GM19025 (cell line): ENCODE measurements around the gene UQCC2.

Experiments used
- ATAC-seq: cut with Tn5 transposase; IDR thresholded peaks from one replicate; pipeline ENCODE4 v1.9.1; 2021; ENCODE audit warnings: mild to moderate bottlenecking, low read depth, moderate library complexity; ENCODE audit not compliant: unreplicated experiment

Gene UQCC2

DNA sequence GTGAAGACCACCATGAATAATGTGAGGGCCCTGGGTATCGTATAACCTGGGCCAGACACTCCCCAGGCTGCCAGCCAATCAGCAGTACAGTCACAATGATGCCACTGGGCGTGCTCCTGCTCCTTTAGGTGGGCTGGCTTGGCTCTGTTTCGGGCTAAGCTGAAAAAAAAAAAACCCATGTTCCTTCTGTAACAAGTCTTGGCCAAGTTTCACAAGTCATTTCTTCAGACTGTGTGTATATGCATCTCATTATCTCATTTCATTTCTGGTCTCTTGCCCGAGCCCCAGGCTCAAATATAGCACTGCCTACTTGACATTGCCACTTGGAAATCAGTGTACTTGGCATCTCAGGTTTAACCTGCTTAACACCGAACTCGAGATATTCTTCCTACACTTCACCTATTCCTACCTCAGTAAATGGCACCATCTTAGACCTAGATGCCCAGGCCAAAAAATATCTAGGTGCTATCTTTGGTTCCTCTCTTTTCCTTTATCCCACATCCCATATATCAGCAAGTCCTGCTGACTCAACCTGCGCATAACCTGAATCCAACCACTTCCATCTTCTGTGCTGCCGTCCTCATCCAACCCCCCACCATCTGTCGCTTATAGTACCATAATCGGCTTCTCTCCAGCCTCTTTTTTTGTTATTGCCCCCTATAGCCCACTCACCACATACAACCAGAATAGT is 1.8 kb downstream of the UQCC2 start:
- ATAC-seq: no peak

DNA sequence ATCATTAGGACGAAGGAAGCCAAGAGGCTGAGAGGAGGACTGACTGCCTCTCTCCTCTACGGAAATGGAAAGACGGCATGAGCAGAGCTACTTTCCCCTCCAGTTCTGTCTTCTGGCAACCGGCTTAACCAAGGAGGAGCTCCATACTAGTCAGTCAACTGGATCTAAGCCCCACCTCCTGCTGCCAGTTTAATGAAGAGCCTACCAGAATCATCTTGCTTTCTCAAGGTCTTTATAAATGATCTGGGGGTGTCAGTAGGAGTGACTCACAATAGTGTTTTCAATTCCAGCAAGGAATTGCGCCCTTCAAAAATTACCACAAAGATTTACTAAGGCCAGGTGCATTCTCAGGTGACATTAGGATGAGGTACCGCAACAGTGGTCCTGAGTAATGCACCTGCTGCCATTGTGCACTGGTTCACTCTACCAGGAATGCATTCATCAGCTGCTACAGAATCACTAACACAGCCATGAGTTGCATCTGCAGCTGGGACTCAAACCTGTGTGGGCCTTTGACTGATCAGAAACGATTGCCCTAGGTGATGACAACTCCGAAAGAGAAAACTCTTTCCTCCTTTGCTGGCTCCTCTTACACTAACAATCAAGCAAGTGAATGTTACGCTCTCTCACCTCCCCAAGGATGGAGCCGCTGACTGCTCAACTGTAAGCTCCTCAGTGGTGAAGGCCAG is 2.8 kb downstream of the UQCC2 start:
- no peak for ATAC-seq

DNA sequence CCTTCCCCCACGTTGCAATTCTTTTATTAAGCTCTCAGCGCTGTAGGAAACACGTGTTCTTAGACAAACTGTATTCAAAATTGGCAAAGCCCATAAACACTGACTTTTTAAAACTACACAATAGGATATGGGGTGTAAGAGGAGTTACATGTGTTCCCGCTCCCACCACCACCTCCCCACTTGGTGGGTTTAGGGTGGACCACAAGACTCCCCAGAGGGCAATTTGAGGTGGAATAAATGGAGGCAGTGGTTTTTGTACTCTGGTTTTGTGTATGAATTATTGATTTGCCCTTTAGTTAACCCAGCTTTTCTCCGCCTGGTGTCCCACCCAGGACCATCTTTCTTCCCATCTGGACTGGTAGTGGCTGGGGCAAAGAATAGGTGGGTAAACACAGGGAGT is 3.7 kb downstream of the UQCC2 start:
- no peak for ATAC-seq

DNA sequence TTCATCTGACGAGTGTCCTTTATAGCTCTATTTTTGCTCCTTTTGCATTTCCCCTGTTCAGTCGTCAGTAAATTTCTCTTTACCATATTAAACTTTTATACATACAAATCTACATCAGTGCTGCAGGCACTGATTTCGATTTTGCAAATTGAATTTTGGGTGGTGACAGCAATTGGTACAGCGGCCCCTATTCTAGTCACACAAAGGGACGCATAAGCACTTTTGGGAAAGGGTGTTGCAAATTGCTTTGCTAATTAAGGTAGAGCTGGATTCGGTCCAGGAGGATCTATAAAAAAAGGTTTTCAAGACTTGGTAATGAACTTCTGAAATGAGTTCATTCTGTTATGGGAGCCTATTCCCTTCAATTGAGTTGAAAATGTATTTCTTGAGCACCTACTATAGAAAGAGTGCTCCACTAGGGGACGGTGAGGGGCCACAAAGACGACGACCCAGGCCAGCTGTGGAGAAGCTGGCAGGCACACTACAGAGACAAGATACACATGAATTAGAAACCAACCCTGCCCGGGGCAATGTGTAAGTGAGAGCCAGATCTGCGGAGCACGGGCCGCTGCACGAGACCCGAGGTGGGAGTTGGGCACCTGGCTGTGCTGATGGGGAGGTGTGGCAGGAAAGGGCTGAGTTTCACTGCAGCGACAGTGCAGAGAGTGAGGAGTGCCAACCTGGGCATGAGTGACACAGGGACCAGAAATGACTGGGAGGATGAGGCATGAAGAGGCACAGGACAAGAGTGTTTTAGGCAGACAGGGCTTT is 5.4 kb downstream of the UQCC2 start:
- ATAC-seq: no peak

DNA sequence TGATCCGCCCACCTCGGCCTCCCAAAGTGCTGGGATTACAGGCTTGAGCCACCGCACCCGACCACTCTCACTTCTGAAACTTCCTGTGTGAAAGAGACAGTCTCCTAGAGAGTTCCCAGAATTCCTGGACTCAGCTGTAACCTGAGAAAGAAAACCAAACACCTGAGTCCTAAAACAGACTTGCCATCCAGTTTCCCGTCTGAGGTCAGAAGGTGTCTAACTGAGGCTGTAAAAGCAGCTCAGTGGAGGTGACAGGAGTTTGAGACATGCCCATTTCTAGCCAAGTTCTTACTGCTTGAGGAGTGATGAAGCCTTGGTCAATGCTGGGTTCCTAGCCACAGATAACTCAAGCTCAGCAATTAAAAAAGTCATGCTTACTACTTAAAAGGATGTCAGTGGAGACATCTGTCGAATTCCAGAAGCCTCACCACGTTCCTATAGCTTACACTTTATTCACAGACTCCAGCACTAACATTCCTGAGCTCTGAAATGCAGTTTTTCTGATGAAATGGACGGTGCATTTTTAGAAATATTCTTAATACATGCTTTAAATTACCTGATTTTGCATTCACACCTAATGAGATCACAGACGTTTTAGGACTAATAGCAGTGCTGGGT is 6.1 kb downstream of the UQCC2 start:
- ATAC-seq: no peak

DNA sequence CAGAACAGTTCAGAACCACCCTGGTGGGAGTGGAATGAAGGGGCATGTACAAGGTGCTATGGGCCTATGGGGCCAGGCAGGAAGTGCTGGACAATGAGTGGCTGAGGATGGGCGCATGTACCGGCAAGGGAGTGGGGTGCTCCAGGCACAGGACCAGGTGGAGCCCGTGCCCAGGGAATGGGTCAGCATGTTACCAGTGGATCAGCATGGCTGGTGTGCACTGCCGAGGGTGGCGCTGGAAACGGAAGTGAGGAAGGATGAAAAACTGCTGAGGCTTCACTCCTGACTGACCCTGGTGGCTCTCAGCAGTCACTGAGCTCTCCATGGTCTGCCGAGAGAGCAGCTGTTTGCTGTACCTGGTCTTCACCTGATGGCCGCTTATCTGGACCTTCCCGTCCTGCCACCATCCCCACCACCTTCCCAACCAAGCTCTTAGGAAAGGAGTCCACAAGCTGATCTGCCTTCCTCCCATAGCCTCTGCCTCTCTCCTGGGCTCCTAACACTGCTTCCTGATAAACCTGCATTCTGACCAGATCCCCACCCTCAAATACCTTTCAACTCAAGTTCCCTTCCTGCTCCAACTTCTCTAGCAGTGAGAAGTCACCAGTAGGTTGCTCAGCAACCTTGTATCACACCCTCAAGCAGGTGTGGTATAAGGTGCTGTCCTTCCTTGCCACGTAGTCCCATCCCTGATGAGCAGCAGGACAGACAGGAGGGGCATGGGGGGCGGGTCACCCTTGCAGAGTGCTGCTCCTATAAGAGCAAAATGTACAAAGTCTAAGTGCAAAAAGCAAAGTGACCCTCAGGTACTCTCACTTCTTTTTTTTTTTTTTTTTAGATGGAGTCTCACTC is 7.1 kb downstream of the UQCC2 start:
- ATAC-seq: no peak

DNA sequence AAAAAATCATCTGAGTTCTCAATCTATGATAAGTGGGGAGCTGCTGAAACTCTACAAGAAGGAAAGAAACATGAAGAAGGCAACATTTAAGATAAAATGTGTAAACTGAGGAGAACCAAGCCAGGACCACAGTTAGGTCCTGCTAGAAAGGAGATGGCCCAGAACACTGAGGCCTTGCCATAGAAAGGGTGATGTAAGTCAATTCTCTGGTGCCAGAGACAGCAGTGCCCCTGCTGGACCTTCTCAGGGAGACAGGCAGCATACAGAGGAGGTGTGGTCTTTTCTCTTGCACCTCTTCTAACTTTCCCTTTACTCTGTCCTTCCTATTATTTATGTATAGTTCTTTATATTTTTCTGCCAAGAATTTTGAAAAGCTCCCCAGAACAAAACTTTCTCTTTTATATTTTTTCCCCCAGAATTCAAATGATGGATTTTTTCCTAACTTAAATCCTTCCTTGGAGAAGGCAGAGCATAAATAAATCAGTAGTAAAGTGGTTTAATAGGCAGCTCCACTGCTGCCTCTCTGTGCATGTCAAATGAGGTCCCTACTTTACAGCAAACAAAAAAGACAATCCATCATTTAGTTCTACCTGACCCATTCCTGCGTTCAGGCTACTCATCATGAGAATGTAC is 9.0 kb downstream of the UQCC2 start:
- ATAC-seq: no peak

DNA sequence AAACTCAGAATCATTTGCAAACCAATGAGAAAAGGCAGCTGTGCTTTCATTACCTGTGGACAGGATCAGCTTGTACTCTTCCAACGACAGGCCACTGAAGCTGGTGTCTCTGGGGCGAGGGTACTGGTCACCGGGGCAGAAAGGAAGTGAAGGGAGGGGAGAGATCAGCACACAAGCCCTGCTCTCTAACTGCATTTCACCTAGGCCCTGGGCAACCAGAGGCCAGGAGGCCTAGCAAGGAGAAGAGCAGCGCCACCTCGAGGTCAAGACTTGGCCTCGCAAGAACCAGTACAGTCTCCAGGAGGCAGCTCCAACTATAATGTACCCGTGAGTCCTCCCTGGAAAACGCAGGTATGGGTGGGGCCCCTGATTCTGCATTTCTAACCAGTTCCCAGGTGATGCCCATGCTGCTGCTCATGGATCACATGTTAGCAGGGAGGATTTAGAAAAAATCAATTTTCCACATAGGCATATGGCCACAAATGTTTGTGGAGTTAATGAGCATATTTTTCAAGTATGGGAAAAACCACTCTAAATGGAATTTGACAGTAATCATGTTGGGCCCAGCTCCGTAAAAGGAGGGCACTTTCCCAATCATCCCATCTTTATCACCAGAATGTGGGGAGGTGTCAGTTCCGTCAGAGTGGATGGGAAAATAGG is 11.0 kb downstream of the UQCC2 start:
- no peak for ATAC-seq

DNA sequence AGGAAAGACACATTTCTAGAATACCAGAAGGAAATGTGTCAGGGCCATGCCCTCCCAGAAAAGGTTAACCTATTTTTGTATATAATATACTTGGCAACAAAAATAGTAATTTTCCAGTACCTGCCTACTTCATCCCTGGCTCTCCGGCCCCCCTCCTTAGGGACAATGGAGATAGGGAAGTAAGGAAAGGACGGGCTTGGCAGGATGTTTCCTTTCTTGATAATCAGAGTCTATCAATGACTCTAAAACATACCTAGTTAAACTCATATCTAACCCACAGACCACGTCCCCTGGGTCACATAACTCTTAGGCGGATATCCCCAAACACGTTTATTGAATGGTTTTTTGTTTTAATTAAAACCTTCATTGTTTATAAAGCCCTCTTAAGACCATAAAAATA is 11.8 kb downstream of the UQCC2 start:
- ATAC-seq: no peak

DNA sequence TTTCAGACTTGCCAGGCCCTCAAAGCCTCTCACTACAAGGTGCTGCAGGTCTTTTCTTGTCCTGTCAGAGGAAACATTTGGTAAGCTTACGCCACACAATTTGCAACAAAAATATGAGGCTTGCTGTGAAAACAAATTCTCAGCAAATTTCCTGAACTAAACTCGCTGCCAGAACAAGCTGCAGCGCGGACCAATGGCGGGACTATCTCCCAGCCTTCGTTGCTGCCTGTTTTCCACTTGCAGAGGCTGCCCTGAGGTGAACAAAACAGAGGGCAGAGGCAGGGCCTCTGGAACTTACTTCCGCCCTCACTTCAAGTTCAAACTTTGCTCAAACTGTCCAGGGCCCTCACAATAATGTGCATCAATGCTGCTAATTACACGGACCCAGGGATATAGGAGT is 12.4 kb downstream of the UQCC2 start:
- no peak for ATAC-seq

DNA sequence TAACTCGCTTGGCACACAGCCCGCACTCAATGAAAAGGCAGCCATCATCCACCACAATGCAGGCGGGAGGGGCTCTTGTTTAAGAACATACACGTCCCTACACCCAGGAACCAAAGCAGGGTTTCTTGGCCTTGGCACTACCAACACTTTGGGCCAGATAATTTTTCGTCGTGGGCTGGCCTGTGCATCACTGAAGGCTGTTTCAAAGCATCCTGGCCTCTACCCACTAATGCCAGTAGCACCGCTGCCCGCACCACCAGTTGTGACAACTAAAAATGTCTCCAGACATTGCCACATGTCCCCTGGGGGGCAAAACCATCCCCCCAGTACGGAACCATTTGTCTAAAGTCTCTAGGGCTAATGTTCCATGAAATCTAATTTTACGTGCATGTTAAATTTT is 13.0 kb downstream of the UQCC2 start:
- ATAC-seq: no peak

DNA sequence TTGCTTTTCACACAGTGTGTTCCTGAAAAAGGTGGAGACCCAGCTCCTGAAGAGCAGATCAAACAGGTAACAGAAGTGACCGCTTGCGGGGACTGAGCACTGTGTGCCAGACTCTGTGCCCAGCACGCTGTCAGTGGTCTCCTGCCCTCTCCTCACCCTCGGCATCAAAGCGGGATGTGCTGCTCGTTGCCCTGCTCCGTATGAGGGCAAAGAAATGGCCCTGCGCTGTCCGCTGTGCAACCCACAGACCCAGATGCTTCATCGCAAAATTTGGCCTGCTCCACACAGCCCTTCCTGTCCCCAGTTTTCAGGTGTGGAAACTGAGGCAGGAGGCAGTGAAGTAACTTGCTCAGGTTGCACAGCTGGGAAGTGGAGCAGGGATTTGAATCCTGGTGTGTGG is 13.7 kb downstream of the UQCC2 start:
- ATAC-seq: no peak

DNA sequence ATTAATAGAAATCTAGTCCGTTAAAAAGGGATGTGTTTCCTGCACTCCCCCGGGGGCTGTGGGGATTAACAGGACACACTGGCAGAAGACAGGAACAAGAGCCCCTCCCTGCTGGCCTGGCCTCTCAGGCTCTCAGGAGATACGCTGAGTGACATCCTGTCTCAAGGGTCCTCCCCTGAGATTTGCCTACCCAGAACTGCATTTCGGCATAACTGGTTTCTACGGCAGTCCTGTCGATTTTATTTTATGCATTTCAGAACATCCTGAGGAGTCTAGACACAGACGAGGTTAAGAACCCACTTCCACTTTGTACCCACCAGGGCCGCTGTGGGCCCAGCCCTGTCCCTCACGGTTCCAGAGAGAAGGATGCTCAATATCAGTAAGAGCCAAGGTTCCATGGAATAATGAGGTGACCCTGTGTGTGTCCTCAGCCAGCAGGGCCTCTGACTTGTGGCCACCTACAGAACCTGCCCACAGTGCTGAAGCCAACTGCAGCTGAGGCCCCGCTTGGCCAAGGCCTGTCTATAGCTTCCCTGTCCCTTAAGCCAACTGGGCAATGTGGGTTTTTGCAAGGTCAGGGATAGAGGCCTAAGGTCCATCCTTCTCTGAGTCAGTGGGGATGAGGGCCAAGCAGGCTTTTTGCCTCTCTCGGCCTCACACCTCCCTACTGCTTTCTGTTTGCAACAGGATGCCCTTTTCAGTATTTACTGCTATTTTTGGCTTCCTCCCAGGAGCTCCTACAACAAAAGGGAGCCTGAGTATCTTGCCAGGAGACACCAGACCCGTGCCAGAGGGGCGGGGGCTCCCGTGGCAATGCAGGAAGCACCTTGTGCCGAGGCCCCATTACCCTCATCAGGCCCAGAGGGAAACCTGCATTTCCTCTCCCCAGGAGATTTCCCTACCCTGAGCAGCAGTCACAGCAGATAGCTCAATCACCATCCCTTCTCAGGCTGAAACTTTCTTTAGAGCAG is 14.7 kb downstream of the UQCC2 start:
- no peak for ATAC-seq

DNA sequence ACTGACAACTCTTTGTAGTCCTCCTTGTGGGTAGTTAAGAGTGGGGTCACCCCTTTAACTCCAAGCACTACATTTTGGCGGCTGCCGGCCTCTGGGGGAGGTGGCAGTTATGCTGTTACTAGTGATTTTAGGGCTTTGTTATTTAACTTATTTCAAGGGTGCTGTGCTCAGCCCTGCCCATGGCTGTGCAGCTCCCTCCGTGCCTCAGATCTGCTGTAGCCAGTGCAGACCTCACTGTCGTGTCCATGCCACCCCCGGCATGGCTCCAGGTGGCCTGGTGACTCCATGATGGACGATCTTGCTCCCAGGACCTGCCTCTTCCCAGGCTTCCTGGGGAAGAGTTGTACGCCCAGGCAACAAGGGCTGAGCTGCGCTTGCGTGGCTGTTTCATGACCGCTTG is 15.4 kb downstream of the UQCC2 start:
- no peak for ATAC-seq

DNA sequence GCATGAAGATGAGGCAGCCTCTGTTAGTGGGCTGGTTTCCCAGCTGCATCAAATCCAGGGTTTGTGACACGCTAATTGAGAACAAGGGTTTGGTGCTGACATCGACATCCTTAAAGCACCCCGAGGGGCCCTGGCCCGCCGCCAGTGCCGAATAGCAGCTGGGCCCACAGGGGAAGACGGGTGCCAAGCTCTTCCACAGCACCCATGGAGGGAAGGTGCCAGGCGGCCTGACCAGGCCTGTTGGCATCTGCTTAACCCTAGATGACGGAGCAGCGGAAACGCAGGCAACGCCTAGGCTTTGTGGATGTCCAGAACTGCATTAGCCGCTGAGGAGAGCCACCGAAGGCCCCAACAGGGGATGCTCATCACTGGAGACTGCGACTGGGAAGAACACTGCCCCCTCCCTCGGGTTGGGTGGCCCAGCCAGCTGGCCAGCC is 16.0 kb downstream of the UQCC2 start:
- ATAC-seq: no peak

DNA sequence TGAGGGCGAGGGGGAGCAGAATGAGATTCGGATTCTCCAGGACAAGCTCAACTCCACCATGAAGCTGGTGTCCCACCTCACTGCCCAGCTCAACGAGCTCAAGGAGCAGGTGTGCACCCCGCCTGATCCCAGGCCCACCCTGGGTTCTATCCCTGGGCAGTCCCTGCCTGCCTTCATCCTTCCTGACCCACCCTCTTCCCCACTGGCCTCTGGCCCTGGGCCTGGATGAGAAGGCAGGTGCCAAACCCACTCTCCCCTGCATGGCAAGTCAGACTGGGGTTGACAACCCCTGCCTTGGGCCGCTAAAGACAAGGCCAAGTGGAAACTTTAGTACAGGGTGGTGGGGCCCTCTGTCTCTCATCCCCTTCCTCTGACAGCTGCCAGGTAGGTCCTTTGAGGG is 16.5 kb downstream of the UQCC2 start:
- no peak for ATAC-seq

DNA sequence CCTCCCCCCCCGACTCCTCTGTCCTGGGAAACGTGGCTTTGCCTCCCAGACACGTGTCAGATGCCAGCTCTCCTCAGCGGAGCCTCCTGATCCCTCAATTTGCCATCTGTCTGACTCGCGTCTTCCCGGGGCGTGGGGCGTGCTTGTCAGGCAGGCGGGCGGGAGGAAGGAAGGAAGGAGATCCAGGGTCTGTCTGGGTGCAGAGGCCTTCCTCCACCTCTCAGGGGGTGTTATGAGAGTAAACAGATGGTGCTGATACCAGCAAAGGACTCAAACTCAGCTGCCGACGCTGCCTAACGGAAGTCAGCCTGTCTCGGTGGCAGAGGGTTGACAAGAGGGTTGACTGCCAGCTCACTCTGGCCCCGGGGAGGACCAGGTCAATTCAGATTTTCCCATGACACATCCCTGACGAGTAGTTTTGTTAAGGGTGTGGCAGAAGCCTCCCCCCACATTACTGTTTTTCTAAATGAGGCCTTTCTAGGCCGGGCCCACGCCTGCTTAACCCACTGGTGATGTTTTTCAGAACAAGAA is 17.0 kb downstream of the UQCC2 start:
- ATAC-seq: no peak
